GM12864 (cell line): ENCODE data around the gene MINDY4.

Source experiments
- DNase-seq: peaks from one replicate; pipeline ENCODE4 v3.0.0-alpha.2; 2011; ENCODE audit warnings: low read depth
- H3K4me3 ChIP-seq: 2 replicates; pipeline ENCODE4 v1.5.1; 2011; ENCODE audit warnings: mild to moderate bottlenecking, low read depth, low read length, control low read depth
- CTCF ChIP-seq: IDR thresholded peaks from 2 replicates; pipeline ENCODE4 v1.5.1; 2011; ENCODE audit warnings: low read depth, mild to moderate bottlenecking, moderate library complexity, low read length, control low read depth, inconsistent platforms; ENCODE audit errors: missing control alignments

Gene MINDY4

GRCh38 chr7:30771174-30771879, at the start of gene MINDY4:
Gene MINDY4, plus strand, starts transcription at chr7:30771417. Its CDS starts 77 bp downstream, at chr7:30771494.
- no peak for TF ChIP-seq CTCF
- H3K4me3 ChIP-seq, result peak within 1 kb of the TSS; percentile 78
- DNase-seq, result peak; percentile 24

- no peak overlapping the region for H3K4me3 ChIP-seq
- DNase-seq, result no peak
- no peak for TF ChIP-seq CTCF
These were observed 49.0 kb upstream of the MINDY4 start for GRCh38 chr7:30722187-30722586.

- DNase-seq, result no peak
- no peak for TF ChIP-seq CTCF
- H3K4me3 ChIP-seq, result no peak overlapping the region
These were observed 48.5 kb upstream of the MINDY4 start for GRCh38 chr7:30722671-30723070.

GRCh38 chr7:30723776-30724175, 47.4 kb upstream of the MINDY4 start:
- no peak overlapping the region for H3K4me3 ChIP-seq
- TF ChIP-seq CTCF, result no peak
- no peak for DNase-seq

- DNase-seq, result no peak
These were observed 44.8 kb upstream of the MINDY4 start for GRCh38 chr7:30726296-30727006.

More at GRCh38 chr7:30726296-30727006, 44.8 kb upstream of the MINDY4 start:
- H3K4me3 ChIP-seq, result no peak overlapping the region
- peak; percentile 18 for TF ChIP-seq CTCF
